ENCODE results near the gene THSD7A. TPM values are rescaled to one million over a fixed set of nuclear protein-coding genes. Genes with fewer than 3 reads are reported as not detected.

The THSD7A gene
- total RNA-seq, 2 experiments from 2014 or later: not detected

GRCh38 chr7:11329626-11330025 is 502.4 kb downstream of the THSD7A start:
- CTCF ChIA-PET: interaction anchor here (1.0 to 1.6 kb wide), 3 partner anchors 12 to 16 kb away, joined by 3 to 5 read pairs (median 3); no protein-coding TSS in a partner anchor

GRCh38 chr7:11328309-11328708 is 503.7 kb downstream of the THSD7A start:
- ATAC-seq (no peak), DNase-seq (no peak)
- intact Hi-C loops (cut with micrococcal nuclease): no loop called here
- POLR2A ChIA-PET: no interaction called here
- peaks cover 2% of the 10 kb centered on the region for H3K27me3 Mint-ChIP-seq
- no peaks in the 10 kb centered on the region for H3K4me1 Mint-ChIP-seq (ENCODE audit: low read depth)
- CTCF ChIA-PET: no interaction called here
- no peaks in the 10 kb centered on the region for H3K9me3 Mint-ChIP-seq
- no peak for TF ChIP-seq CTCF (IDR thresholded peaks at IDR 0.05)
- H3K36me3 Mint-ChIP-seq (ENCODE audit: low read depth): no peaks in the 10 kb centered on the region
- H3K27ac Mint-ChIP-seq: no peak overlapping the region
- H3K4me3 Mint-ChIP-seq: no peak overlapping the region

More at GRCh38 chr7:11329626-11330025, 502.4 kb downstream of the THSD7A start:
- DNase-seq: no peak
- no peaks in the 10 kb centered on the region for H3K9me3 Mint-ChIP-seq
- POLR2A ChIA-PET: no interaction called here
- H3K4me3 Mint-ChIP-seq: no peak overlapping the region
- no peak overlapping the region for H3K27ac Mint-ChIP-seq
- no peaks in the 10 kb centered on the region for H3K4me1 Mint-ChIP-seq (ENCODE audit: low read depth)
- intact Hi-C loops (cut with micrococcal nuclease): no loop called here
- ATAC-seq: no peak
- TF ChIP-seq CTCF (IDR thresholded peaks at IDR 0.05): no peak
- H3K27me3 Mint-ChIP-seq: peaks cover 2% of the 10 kb centered on the region
- H3K36me3 Mint-ChIP-seq (ENCODE audit: low read depth): no peaks in the 10 kb centered on the region

GRCh38 chr7:11327633-11328032 is 504.4 kb downstream of the THSD7A start:
- CTCF ChIA-PET: no interaction called here
- H3K27me3 Mint-ChIP-seq: peaks cover 2% of the 10 kb centered on the region
- TF ChIP-seq CTCF (IDR thresholded peaks at IDR 0.05): no peak
- intact Hi-C loops (cut with micrococcal nuclease): no loop called here
- no peak for ATAC-seq
- no peaks in the 10 kb centered on the region for H3K36me3 Mint-ChIP-seq (ENCODE audit: low read depth)
- DNase-seq: no peak
- POLR2A ChIA-PET: no interaction called here
- H3K27ac Mint-ChIP-seq: no peak overlapping the region
- no peaks in the 10 kb centered on the region for H3K9me3 Mint-ChIP-seq
- H3K4me1 Mint-ChIP-seq (ENCODE audit: low read depth): no peaks in the 10 kb centered on the region
- H3K4me3 Mint-ChIP-seq: no peak overlapping the region

Data from activated CD8-positive, alpha-beta T cell treated with anti-CD3 and anti-CD28 coated beads for 36 hours (primary cell).